D341Med (cell line): Measurements from ENCODE around the gene ARL3.
A peak's percentile ranks its signal among the peaks of the same experiment; 100 is the strongest.

Source experiments
- DNase-seq: peaks from one replicate; pipeline ENCODE4 v3.0.0; 2012; ENCODE audit warnings: low spot score

The ARL3 gene

GRCh38 chr10:102634686-102635085, 79.5 kb downstream of the ARL3 start:
- no peak for DNase-seq

GRCh38 chr10:102633848-102634247, 80.3 kb downstream of the ARL3 start:
- DNase-seq = no peak

- DNase-seq = no peak
Measured at GRCh38 chr10:102633287-102633686, 80.9 kb downstream of the ARL3 start.

GRCh38 chr10:102632394-102633111, 81.6 kb downstream of the ARL3 start:
- no peak for DNase-seq

GRCh38 chr10:102631525-102632393, 82.4 kb downstream of the ARL3 start:
- no peak for DNase-seq

- DNase-seq = no peak
Measured at GRCh38 chr10:102630663-102631062, 83.5 kb downstream of the ARL3 start.

- no peak for DNase-seq
Measured at GRCh38 chr10:102629661-102630614, 84.3 kb downstream of the ARL3 start.

GRCh38 chr10:102628451-102628911, 85.7 kb downstream of the ARL3 start:
- no peak for DNase-seq

GRCh38 chr10:102627736-102628293, 86.4 kb downstream of the ARL3 start:
- peak; percentile 64 for DNase-seq

- DNase-seq = no peak
Measured at GRCh38 chr10:102627291-102627735, 86.9 kb downstream of the ARL3 start.

GRCh38 chr10:102626026-102626685, 88.0 kb downstream of the ARL3 start:
- no peak for DNase-seq

GRCh38 chr10:102624751-102625645, 89.2 kb downstream of the ARL3 start:
- DNase-seq = no peak

- DNase-seq = no peak
Measured at GRCh38 chr10:102624094-102624493, 90.1 kb downstream of the ARL3 start.
